ENCODE measurements around the gene FOXN3.

GRCh38 chr14:89430391-89431236 lies 13.6 kb upstream of the FOXN3 start:
- no peak for TF ChIP-seq CTCF (IDR thresholded peaks at IDR 0.05; ENCODE audit: insufficient read depth, low read depth, low read length)
- no peak for TF ChIP-seq EZH2 (IDR thresholded peaks at IDR 0.05; ENCODE audit: insufficient read depth, low read length)

All from astrocyte (in vitro differentiated cells and primary cell).